Progenitor cell of endocrine pancreas (in vitro differentiated cells): ENCODE data around the gene TCL1B. TPM values are rescaled to one million over a fixed set of nuclear protein-coding genes. Genes with fewer than 3 reads are reported as not detected.
A peak's percentile ranks its signal among the peaks of the same experiment; 100 is the strongest.

Experiments
- DNase-seq: peaks from one replicate; pipeline ENCODE4 v3.0.0; 2021; ENCODE audit warnings: low spot score; ENCODE audit not compliant: unreplicated experiment
- H3K27ac Mint-ChIP-seq: 2 replicates; pipeline ENCODE4 v1.8.0; 2021; ENCODE audit warnings: mild to moderate bottlenecking, moderate library complexity, mixed read lengths
- H3K27me3 Mint-ChIP-seq: 2 replicates; pipeline ENCODE4 v1.8.0; 2021; ENCODE audit warnings: mixed read lengths
- H3K36me3 Mint-ChIP-seq: 2 replicates; pipeline ENCODE4 v1.8.0; 2022; ENCODE audit warnings: mixed read lengths; ENCODE audit not compliant: insufficient read depth
- H3K4me1 Mint-ChIP-seq: 2 replicates; pipeline ENCODE4 v1.8.0; 2021; ENCODE audit warnings: low read depth, mixed read lengths
- H3K4me3 Mint-ChIP-seq: 2 replicates; pipeline ENCODE4 v1.8.0; 2021; ENCODE audit warnings: low read depth, mild to moderate bottlenecking, moderate library complexity, mixed read lengths
- H3K9me3 Mint-ChIP-seq: 2 replicates; pipeline ENCODE4 v1.8.0; 2021; ENCODE audit warnings: low read depth, mixed read lengths
- CTCF ChIP-seq: fragments of 200-600 bp; sonication (generic); IDR thresholded peaks from one replicate; pipeline ENCODE4 v1.5.0; 2021; ENCODE audit warnings: antibody characterized with exemption, mild to moderate bottlenecking; ENCODE audit not compliant: unreplicated experiment
- total RNA-seq: library from RNA; stranded (reverse); gene quantifications from 2 replicates; pipeline ENCODE4 v1.2.1, GENCODE V29; 2021

Gene TCL1B
- total RNA-seq, 1 donor from 2014 or later, result not detected

DNA sequence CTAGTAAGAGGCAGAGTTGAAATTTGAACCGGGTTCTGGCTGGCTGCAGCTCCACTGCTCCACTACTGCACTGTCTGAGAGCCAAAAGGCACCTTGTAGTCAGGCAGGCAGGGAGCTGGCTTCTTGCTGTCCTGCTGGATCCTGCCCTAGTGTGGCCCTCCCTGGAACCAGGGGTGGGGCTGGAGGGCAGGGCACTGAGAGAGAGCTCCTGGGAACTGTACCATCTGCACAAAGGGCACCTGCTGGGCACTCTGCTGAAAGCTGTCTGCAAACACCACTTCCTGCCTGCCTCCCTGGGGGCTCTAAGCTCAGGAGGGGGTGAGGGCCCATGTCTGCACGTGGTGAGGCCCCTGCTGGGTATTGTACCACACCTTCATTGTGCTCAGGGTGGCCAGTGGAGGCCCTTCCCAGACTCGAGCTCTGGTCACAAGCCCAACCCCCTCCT lies 19.0 kb upstream of the TCL1B start:
- no peak for DNase-seq
- Mint-ChIP-seq H3K4me1 (peaks cover 18% of the 10 kb centered on the region), H3K27me3 (peaks cover 20% of the 10 kb centered on the region), H3K36me3 (no peaks in the 10 kb centered on the region), H3K4me3 (no peak overlapping the region), H3K9me3 (no peaks in the 10 kb centered on the region), H3K27ac (no peak overlapping the region)
- no peak for TF ChIP-seq CTCF

DNA sequence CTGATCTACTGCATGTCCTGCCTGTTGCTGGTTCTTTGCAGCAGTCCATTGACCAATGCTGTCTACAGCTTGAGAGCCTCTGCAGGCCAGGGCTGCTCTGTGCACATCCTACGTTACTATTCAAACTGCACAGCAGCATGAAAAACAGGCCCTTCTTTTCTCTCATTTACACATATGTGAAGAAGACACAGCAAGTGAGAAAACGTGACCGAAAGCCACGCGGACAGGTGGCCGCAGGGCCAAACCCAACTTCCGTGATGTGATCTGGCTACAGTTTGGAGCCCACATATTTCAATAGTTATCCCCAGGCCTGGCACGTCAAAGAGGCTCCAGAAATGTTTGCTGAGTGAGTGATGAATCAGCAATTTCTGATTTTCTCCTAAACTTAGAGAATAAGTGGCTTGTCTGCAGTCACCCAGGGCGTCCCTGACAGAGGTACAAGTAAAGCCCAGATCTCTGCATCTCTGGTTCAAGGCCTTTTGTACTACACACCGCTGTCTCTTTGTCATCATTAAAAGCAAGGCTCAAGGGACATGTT lies 17.9 kb upstream of the TCL1B start:
- Mint-ChIP-seq H3K9me3 (no peaks in the 10 kb centered on the region), H3K4me3 (no peak overlapping the region), H3K36me3 (no peaks in the 10 kb centered on the region), H3K4me1 (peaks cover 10% of the 10 kb centered on the region), H3K27ac (peak overlapping the region; percentile 27), H3K27me3 (peaks cover 21% of the 10 kb centered on the region)
- no peak for DNase-seq
- no peak for TF ChIP-seq CTCF

DNA sequence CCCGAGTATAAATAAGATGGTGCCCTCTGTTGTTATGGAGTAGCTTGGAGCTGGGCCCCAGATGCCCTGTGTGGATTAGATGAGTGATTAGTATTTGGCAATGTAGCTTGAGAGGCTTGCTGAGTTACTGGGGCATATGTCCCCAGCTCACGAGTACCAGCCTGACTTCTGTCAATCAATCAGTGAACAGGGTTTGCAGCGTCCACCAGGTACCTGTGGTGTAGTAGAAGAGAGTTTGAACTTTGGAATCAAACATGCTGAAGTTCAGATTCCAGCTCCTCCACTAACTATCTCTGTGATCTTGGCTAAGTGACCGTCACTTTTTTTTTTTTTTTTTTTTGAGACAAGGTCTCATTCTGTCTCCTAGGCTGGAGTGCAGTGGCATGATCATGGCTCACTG lies 11.6 kb upstream of the TCL1B start:
- Mint-ChIP-seq H3K27ac (no peak overlapping the region), H3K4me3 (no peak overlapping the region), H3K9me3 (peaks cover 5% of the 10 kb centered on the region), H3K27me3 (peaks cover 23% of the 10 kb centered on the region), H3K4me1 (peaks cover 3% of the 10 kb centered on the region), H3K36me3 (no peaks in the 10 kb centered on the region)
- no peak for TF ChIP-seq CTCF
- DNase-seq, result no peak

DNA sequence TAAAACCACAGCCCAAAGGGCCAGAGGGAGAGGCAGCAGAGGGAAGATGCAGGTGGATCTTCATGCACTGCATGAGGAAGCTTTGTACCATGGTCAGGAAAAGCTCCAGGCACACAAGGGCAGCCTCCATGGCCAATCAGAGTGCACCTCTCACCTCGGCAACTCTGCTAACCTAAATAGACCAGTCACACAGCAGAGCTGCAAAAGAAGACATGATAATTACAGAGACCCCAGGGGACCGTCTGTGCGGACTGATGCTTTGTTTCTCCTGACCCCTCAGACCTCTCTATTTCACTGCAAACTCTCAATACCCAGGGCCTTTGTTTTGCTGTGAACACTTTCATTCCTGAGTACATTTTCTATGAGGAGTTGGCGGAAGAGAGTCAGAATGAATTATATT lies 10.7 kb upstream of the TCL1B start:
- Mint-ChIP-seq H3K27me3 (peaks cover 14% of the 10 kb centered on the region), H3K36me3 (no peaks in the 10 kb centered on the region), H3K27ac (no peak overlapping the region), H3K9me3 (peaks cover 5% of the 10 kb centered on the region), H3K4me3 (no peak overlapping the region), H3K4me1 (peaks cover 5% of the 10 kb centered on the region)
- no peak for DNase-seq
- no peak for TF ChIP-seq CTCF

GRCh38 chr14:95677179-95677835 lies 8.9 kb upstream of the TCL1B start:
- H3K4me3 Mint-ChIP-seq, result no peak overlapping the region
- H3K27me3 Mint-ChIP-seq, result peaks cover 3% of the 10 kb centered on the region

More at GRCh38 chr14:95677179-95677835, 8.9 kb upstream of the TCL1B start:
- peaks cover 5% of the 10 kb centered on the region for H3K4me1 Mint-ChIP-seq
- TF ChIP-seq CTCF, result no peak
- no peak overlapping the region for H3K27ac Mint-ChIP-seq
- DNase-seq, result no peak
- H3K36me3 Mint-ChIP-seq, result no peaks in the 10 kb centered on the region
- peaks cover 5% of the 10 kb centered on the region for H3K9me3 Mint-ChIP-seq
